SK-N-SH (cell line): Measurements from ENCODE around the gene FGD4.

Experiments used
- MXI1 ChIP-seq: IDR thresholded peaks from 2 replicates; pipeline ENCODE4 v1.6.1; 2012; ENCODE audit warnings: mild to moderate bottlenecking, low read depth, low read length, improper control_type of control experiment
- POLR2AphosphoS5 ChIP-seq: IDR thresholded peaks from 2 replicates; pipeline ENCODE4 v1.6.1; 2012; ENCODE audit warnings: low read depth, low read length
- RAD21 ChIP-seq: IDR thresholded peaks from 2 replicates; pipeline ENCODE4 v1.6.1; 2012; ENCODE audit warnings: mild to moderate bottlenecking, low read length
- TCF12 ChIP-seq: IDR thresholded peaks from 2 replicates; pipeline ENCODE4 v1.4.0; 2012
- TF ChIP-seq, protein P1 (sequence below): fragments of 150-350 bp; IDR thresholded peaks from 2 replicates; pipeline ENCODE4 v1.6.1; 2017; ENCODE audit warnings: antibody characterized with exemption, low read length, low read depth, borderline replicate concordance
- TF ChIP-seq, protein P2 (sequence below): fragments of 200-600 bp; sonication (generic); IDR thresholded peaks from 2 replicates; pipeline ENCODE4 v1.6.1; 2017; ENCODE audit warnings: antibody characterized with exemption, mild to moderate bottlenecking, moderate library complexity

DNA sequence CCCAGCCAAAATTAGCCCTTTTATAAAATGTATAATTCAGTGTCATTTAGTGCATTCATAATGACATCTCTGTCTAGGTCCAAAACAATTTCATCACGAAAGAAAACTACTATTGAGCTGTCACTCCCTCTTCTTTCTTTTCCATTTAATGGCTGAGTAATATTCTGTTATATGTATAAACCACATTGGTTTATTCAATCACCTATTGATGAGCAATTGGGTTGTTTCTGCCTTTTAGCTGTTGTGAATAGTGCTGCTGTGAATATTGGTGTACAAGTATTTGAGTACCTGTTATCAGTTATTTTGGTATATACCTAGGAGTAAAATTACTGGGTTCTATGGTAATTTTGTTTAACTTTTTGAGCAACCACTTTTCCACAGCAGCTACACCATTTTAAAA, 287.0 kb downstream of the FGD4 start:
- TF ChIP-seq POLR2AphosphoS5 (no peak), RAD21 (no peak), TCF12 (no peak), MXI1 (no peak)
- TF ChIP-seq, protein P1, sequence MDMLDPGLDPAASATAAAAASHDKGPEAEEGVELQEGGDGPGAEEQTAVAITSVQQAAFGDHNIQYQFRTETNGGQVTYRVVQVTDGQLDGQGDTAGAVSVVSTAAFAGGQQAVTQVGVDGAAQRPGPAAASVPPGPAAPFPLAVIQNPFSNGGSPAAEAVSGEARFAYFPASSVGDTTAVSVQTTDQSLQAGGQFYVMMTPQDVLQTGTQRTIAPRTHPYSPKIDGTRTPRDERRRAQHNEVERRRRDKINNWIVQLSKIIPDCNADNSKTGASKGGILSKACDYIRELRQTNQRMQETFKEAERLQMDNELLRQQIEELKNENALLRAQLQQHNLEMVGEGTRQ = no peak
- TF ChIP-seq, protein P2, sequence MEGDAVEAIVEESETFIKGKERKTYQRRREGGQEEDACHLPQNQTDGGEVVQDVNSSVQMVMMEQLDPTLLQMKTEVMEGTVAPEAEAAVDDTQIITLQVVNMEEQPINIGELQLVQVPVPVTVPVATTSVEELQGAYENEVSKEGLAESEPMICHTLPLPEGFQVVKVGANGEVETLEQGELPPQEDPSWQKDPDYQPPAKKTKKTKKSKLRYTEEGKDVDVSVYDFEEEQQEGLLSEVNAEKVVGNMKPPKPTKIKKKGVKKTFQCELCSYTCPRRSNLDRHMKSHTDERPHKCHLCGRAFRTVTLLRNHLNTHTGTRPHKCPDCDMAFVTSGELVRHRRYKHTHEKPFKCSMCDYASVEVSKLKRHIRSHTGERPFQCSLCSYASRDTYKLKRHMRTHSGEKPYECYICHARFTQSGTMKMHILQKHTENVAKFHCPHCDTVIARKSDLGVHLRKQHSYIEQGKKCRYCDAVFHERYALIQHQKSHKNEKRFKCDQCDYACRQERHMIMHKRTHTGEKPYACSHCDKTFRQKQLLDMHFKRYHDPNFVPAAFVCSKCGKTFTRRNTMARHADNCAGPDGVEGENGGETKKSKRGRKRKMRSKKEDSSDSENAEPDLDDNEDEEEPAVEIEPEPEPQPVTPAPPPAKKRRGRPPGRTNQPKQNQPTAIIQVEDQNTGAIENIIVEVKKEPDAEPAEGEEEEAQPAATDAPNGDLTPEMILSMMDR = no peak
